GM12872 (cell line): ENCODE results near the gene BCL11A.

Experiments
- TF ChIP-seq, protein P1 (sequence below): IDR thresholded peaks from 3 replicates; pipeline ENCODE4 v1.5.1; 2011; ENCODE audit warnings: low read depth, mild to moderate bottlenecking, low read length, moderate library complexity; ENCODE audit not compliant: insufficient read depth

Gene BCL11A

GRCh38 chr2:60411295-60411694 lies 142.2 kb downstream of the BCL11A start:
- TF ChIP-seq, protein P1, sequence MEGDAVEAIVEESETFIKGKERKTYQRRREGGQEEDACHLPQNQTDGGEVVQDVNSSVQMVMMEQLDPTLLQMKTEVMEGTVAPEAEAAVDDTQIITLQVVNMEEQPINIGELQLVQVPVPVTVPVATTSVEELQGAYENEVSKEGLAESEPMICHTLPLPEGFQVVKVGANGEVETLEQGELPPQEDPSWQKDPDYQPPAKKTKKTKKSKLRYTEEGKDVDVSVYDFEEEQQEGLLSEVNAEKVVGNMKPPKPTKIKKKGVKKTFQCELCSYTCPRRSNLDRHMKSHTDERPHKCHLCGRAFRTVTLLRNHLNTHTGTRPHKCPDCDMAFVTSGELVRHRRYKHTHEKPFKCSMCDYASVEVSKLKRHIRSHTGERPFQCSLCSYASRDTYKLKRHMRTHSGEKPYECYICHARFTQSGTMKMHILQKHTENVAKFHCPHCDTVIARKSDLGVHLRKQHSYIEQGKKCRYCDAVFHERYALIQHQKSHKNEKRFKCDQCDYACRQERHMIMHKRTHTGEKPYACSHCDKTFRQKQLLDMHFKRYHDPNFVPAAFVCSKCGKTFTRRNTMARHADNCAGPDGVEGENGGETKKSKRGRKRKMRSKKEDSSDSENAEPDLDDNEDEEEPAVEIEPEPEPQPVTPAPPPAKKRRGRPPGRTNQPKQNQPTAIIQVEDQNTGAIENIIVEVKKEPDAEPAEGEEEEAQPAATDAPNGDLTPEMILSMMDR: no peak

DNA sequence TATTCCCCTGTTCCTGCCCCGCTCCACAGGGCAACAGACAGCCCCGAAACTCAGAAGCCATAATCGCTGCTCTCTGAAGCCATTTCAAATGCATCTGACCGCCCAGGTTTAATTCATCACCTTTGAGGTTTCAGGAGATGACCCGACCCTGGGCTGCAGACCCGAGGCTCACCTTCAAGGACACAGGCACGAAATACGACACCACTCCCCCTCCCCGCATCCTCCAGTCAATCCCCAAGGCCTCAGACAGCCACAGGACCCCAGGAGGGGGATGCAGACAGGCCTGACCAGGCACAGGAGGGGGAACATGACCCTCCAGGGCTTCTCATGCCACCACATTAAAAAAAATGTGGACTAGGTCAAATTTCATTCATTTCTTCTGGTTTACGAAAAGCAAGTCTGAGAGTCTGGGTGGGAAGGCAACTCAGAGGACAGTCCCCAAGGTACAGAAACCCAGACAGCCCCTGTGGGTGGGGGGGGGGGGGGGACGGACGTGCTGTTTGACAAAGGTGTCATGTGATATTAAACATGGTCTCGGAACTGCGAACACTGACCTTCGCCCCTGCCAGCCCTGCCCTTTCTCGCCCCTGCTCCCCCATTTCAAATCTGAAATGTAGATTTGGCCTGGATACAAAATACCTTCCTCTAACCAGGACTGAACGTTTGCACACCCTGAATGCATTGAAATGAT lies 142.9 kb downstream of the BCL11A start:
- TF ChIP-seq, protein P1: no peak

DNA sequence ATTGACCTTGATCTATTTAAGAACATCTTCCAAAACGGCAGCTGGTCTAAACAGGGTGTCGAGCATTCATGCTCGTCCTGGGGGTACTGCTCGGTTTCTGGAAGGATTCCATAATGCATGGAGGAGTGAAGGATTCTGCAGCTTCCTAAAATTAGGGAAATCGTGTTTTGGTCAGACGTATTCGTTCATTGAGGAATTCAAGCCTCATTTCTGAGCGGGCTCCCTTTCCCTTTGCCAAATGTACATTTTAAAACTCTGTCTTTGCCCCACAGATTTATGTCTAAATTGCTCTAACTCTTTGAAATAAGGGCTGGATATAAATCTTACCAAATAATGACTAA lies 144.0 kb downstream of the BCL11A start:
- TF ChIP-seq, protein P1: no peak

DNA sequence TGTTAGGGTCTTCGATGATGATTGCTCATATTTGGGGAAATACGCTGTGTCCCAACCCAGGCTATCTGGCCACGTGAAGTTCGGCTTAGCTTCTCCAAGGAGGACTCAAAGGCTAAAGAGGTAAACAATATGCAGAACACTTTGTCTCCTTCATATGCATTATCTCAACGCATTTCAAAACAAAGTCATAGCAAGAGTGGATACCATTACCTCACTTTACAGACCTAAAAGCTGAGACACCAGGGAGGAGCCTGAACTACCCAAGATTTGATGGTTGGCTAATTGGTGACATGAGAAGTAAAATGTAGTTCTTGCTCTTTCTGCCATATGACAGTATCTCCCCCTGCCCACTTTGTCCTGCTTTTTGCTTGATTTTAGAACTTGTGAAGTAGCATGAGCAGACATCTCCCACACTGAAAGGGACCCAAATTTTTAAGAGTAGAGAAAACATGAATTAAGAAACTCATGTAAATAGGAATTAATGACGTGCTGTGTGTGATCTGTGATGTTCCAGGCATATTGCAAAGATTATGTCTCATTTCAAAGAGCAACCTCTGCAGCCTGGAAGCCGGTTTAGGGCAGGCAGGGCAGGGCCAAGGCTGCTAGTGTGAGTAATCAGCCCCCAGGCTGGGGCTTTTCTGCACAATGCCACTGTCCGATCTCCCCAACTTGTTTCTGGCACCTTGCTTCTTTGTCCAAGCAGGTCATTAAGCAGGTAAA lies 144.5 kb downstream of the BCL11A start:
- TF ChIP-seq, protein P1: no peak

GRCh38 chr2:60408207-60408606 lies 145.2 kb downstream of the BCL11A start:
- TF ChIP-seq, protein P1: no peak

- TF ChIP-seq, protein P1: no peak
These were observed 146.1 kb downstream of the BCL11A start for GRCh38 chr2:60407398-60407797.

DNA sequence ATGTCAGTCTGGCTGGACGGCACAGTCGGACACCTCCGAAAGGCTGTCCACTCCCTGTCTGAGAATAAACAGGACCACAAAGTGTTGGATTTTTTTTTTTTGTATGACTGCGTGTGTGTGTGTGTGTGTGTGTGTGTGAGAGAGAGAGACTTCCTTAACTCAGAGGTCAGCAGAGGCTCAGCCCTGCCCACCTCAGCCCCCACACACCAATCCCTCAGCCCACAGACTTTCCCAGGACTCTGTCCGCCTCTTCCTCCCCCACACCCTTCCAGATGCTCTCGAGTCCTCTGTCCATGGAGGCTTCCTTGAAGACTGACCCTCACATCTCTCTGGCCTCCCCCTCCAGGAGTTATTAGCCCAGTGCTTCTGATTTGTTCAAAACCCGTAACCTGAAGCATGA lies 147.3 kb downstream of the BCL11A start:
- TF ChIP-seq, protein P1: no peak
